ENCODE results near the gene ERF. TPM values are rescaled to one million over a fixed set of nuclear protein-coding genes. Genes with fewer than 3 reads are reported as not detected.

The ERF gene
- total and polyA plus RNA-seq, 7 donors = 7.1 to 13.5 (median 11.4) TPM

DNA sequence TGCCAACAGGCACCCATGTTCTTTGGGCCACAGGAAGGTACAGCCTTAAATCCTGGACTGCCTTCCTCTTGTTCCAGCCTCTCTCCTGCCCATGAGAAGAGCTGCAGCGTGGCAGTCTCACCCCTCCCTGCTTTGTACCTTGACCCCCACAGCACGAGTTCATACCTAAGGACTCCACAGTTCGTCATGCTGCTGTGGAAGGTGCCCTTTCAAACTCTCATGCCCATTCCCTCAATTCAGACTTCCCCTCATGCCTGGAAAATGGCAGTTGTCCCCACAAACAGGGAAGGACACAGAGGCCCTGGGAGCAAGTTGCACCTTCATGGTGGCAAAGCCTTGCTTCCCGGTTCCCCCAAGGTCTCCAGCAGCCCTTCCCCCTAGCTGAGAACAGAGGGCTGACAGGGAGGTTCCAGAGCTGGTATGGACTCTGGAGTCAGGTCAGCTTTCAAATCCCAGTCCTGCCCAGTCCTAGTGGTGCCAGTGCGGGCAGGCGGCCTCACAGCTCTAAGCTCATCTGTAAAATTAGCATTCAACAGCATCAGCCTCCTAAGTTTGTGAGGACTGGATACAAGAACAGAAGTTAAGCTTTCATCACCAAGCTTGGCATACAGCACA is 21.1 kb downstream of the ERF start:
- DNase-seq = no peak
- no peak for ATAC-seq
- H3K4me1 ChIP-seq = no peaks in the 10 kb centered on the region
- WGBS, 3 donors = 84 to 89% (median 88%) methylated on average over 6 of the region's 6 CpGs
- H3K36me3 ChIP-seq (ENCODE audit: insufficient read depth in 1 of 2, low read depth in 1 of 2) = peaks cover 8 to 97% of the 10 kb centered on the region in 2 donors
- no peaks in the 10 kb centered on the region for H3K9me3 ChIP-seq
- no peak overlapping the region for H3K27ac ChIP-seq
- intact Hi-C loops (cut with DNase I) = no loop called here
- no peak overlapping the region for H3K4me3 ChIP-seq
- TF ChIP-seq CTCF (IDR thresholded peaks at IDR 0.05) = no peak
- H3K27me3 ChIP-seq (ENCODE audit: insufficient read depth in 3 of 3, low read length in 2 of 3) = no peaks in the 10 kb centered on the region

DNA sequence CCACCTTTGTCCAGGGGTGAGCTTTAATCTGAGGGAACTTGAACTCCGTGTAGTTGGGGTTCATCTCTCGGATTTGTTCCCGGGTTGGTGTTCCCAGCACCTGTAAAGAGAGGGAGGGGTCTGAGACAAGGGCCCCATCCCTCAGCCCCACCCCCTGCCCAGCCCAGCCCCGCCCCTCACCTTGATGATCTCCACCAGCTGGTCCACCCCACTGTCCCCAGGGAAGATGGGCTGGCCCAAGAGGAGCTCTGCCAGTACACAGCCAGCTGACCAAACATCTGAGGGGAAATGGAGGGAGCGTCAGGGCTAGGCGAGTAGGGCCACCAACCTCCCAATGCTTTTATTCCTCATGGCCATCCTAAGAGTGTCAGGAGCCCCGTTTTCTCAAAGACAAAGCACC is 21.8 kb downstream of the ERF start:
- Histone ChIP-seq H3K27ac (no peak overlapping the region), H3K4me3 (no peak overlapping the region), H3K4me1 (no peaks in the 10 kb centered on the region), H3K36me3 (ENCODE audit: insufficient read depth in 1 of 2, low read depth in 1 of 2) (peaks cover 8 to 99% of the 10 kb centered on the region in 2 donors), H3K27me3 (ENCODE audit: insufficient read depth in 3 of 3, low read length in 2 of 3) (no peaks in the 10 kb centered on the region), H3K9me3 (no peaks in the 10 kb centered on the region)
- 51 to 68% (median 61%) methylated on average over 7 of the region's 7 CpGs for WGBS, 3 donors
- DNase-seq (no peak), ATAC-seq (peak in 1 of 4 donors; percentile 19)
- intact Hi-C loops (cut with DNase I) = no loop called here
- TF ChIP-seq CTCF (IDR thresholded peaks at IDR 0.05) = no peak

GRCh38 chr19:42232435-42232834 is 22.5 kb downstream of the ERF start:
- Histone ChIP-seq H3K4me1 (no peaks in the 10 kb centered on the region), H3K4me3 (no peak overlapping the region), H3K27me3 (ENCODE audit: insufficient read depth in 3 of 3, low read length in 2 of 3) (no peaks in the 10 kb centered on the region), H3K27ac (no peak overlapping the region), H3K9me3 (no peaks in the 10 kb centered on the region), H3K36me3 (ENCODE audit: insufficient read depth in 1 of 2, low read depth in 1 of 2) (peaks cover 8 to 99% of the 10 kb centered on the region in 2 donors)
- ATAC-seq = no peak
- no peak for DNase-seq
- TF ChIP-seq CTCF (IDR thresholded peaks at IDR 0.05) = no peak
- 93 to 98% (median 94%) methylated on average over 10 of the region's 10 CpGs for WGBS, 3 donors
- intact Hi-C loops (cut with DNase I) = no loop called here

GRCh38 chr19:42230571-42230970 is 24.4 kb downstream of the ERF start:
- Histone ChIP-seq H3K4me1 (no peaks in the 10 kb centered on the region), H3K27ac (no peak overlapping the region), H3K9me3 (no peaks in the 10 kb centered on the region), H3K27me3 (ENCODE audit: insufficient read depth in 3 of 3, low read length in 2 of 3) (no peaks in the 10 kb centered on the region), H3K36me3 (ENCODE audit: insufficient read depth in 1 of 2, low read depth in 1 of 2) (peaks cover 15 to 98% of the 10 kb centered on the region in 2 donors), H3K4me3 (no peak overlapping the region)
- intact Hi-C loops (cut with DNase I) = no loop called here
- TF ChIP-seq CTCF (IDR thresholded peaks at IDR 0.05) = no peak
- ATAC-seq = no peak
- 80 to 89% (median 83%) methylated on average over 4 of the region's 4 CpGs for WGBS, 3 donors
- DNase-seq = no peak

DNA sequence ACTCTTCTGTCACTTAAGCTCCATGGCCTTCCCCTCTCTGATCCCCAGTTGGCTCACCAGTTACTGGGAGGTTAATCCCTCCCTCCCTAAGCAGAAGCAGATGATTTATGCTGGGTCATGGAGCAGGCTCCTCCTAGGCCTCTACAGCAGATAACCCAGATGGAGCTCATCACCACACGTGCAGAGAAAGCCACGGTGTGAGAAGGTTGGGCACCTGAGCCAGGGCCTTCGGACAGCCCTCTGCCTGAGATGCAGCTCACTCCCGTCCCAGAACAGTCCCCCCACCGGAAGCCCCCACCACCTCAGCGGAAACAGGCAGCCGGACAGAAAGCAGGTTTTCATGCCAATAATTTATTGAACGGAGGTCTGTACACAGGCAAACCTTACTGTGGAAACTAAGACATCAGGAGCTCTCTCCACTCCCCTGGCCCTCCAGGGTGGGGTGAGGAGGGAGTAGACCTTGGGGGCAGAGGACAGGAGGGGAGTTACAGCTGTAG is 25.0 kb downstream of the ERF start:
- Histone ChIP-seq H3K4me3 (no peak overlapping the region), H3K4me1 (no peaks in the 10 kb centered on the region), H3K27me3 (ENCODE audit: insufficient read depth in 3 of 3, low read length in 2 of 3) (no peaks in the 10 kb centered on the region), H3K36me3 (ENCODE audit: insufficient read depth in 1 of 2, low read depth in 1 of 2) (peaks cover 12 to 98% of the 10 kb centered on the region in 2 donors), H3K9me3 (no peaks in the 10 kb centered on the region), H3K27ac (no peak overlapping the region)
- intact Hi-C loops (cut with DNase I) = no loop called here
- TF ChIP-seq CTCF (IDR thresholded peaks at IDR 0.05) = no peak
- DNase-seq (no peak), ATAC-seq (no peak)
- 44 to 53% (median 47%) methylated on average over 8 of the region's 8 CpGs for WGBS, 3 donors

Measured in psoas muscle (tissue), 8 donors.